K562 (cell line): ENCODE data around the gene NOTO. TPM values are rescaled to one million over a fixed set of nuclear protein-coding genes. Genes with fewer than 3 reads are reported as not detected.
A peak's percentile ranks its signal among the peaks of the same experiment; 100 is the strongest.

ENCODE experiments used
- CCNT2 ChIP-seq: IDR thresholded peaks from 2 replicates; pipeline ENCODE4 v1.6.1; 2011; ENCODE audit warnings: borderline replicate concordance, low read depth, mild to moderate bottlenecking, moderate library complexity, mixed read lengths, low read length; ENCODE audit not compliant: insufficient read length; ENCODE audit errors: extremely low read depth
- CEBPB ChIP-seq: fragments of 450-650 bp; IDR thresholded peaks from 2 replicates; pipeline ENCODE4 v1.6.1; 2016; ENCODE audit warnings: missing genetic modification characterization, missing compliant biosample characterization
- CTCFL ChIP-seq: IDR thresholded peaks from 2 replicates; pipeline ENCODE4 v1.6.1; 2011; ENCODE audit warnings: borderline replicate concordance, low read depth, mild to moderate bottlenecking, moderate library complexity, low read length; ENCODE audit not compliant: insufficient read depth, poor library complexity, severe bottlenecking
- ESRRB ChIP-seq: fragments of 250-450 bp; sonication (Bioruptor Pico); IDR thresholded peaks from 2 replicates; pipeline ENCODE4 v1.5.0; 2020; ENCODE audit warnings: mild to moderate bottlenecking, moderate library complexity, borderline replicate concordance
- FOXP4 ChIP-seq: sonication (generic); formaldehyde crosslinking; IDR thresholded peaks from 2 replicates; pipeline ENCODE4 v1.8.0; 2022; ENCODE audit warnings: mild to moderate bottlenecking, missing genetic modification reagents, borderline replicate concordance
- MLX ChIP-seq, 2 experiments: fragments of 450-650 bp in 1 of 2; sonication (generic) in 1 of 2; formaldehyde crosslinking; conservative IDR thresholded peaks; 2 replicates each; pipeline versions ENCODE4 v1.4.0 to v1.8.1; 2020 to 2022; ENCODE audit warnings: mild to moderate bottlenecking in 1 of 2, missing genetic modification reagents in 1 of 2
- SAP30 ChIP-seq: fragments of 200-600 bp; sonication (generic); IDR thresholded peaks from 2 replicates; pipeline ENCODE4 v1.6.1; 2012; ENCODE audit warnings: borderline replicate concordance, low read depth, mild to moderate bottlenecking, moderate library complexity, low read length, control low read depth, inconsistent platforms; ENCODE audit not compliant: insufficient read depth, poor library complexity, severe bottlenecking
- SIN3A ChIP-seq, 2 experiments: fragments of 150-350 bp in 1 of 2; IDR thresholded peaks; 2 replicates each; pipeline ENCODE4 v1.6.1; 2011 to 2016; ENCODE audit warnings: borderline replicate concordance in 2 of 2, low read depth in 2 of 2, low read length in 2 of 2, mild to moderate bottlenecking in 2 of 2, moderate library complexity in 2 of 2; ENCODE audit not compliant: control insufficient read depth in 1 of 2
- SNAPC5 ChIP-seq: fragments of 250-450 bp; sonication (Bioruptor Pico); IDR thresholded peaks from 2 replicates; pipeline ENCODE4 v1.8.0; 2021; ENCODE audit warnings: moderate library complexity, mild to moderate bottlenecking, inconsistent platforms
- SRSF9 ChIP-seq: fragments of 200-400 bp; formaldehyde crosslinking; IDR thresholded peaks from 2 replicates; pipeline ENCODE4 v1.6.1; 2017; ENCODE audit warnings: low read depth, low read length, borderline replicate concordance
- TARDBP ChIP-seq: fragments of 450-650 bp; IDR thresholded peaks from 2 replicates; pipeline ENCODE4 v1.6.1; 2016
- ZNF280A ChIP-seq: fragments of 450-650 bp; IDR thresholded peaks from 2 replicates; pipeline ENCODE4 v1.6.1; 2018; ENCODE audit warnings: mild to moderate bottlenecking, low read depth; ENCODE audit not compliant: partially characterized antibody
- ZNF354B ChIP-seq: fragments of 250-450 bp; sonication (Bioruptor Pico); IDR thresholded peaks from 2 replicates; pipeline ENCODE4 v1.4.0; 2020
- ZNF57 ChIP-seq: fragments of 450-650 bp; formaldehyde crosslinking; IDR thresholded peaks from 2 replicates; pipeline ENCODE4 v1.4.0; 2020; ENCODE audit warnings: mild to moderate bottlenecking, moderate library complexity
- polyA plus RNA-seq, 8 experiments: library from polyadenylated mRNA; depleted of rRNA in 4 of 8; stranded (reverse) in 5 of 8; unstranded in 3 of 8; fragments of >200 nt; fragmentation: Nextera tagmentation in 2 of 8; fragmentation: Illumina TruSeq in 1 of 8; extraction: Ambion mirVana in 2 of 8; extraction: Trizol in 1 of 8; gene quantifications; 2 replicates each; pipeline versions ENCODE4 v1.2.1 to v1.2.3, GENCODE V29; 2011 to 2014; ENCODE audit warnings: inconsistent platforms in 1 of 8, missing spikeins in 1 of 8
- total RNA-seq, 7 experiments: library from RNA; depleted of rRNA in 6 of 7; stranded (reverse); fragments of >200 nt in 6 of 7; fragmentation: Illumina TruSeq in 2 of 7; extraction: Trizol in 2 of 7; gene quantifications; 2 replicates each; pipeline versions ENCODE4 v1.2.1 to v1.2.3, GENCODE V29; 2011 to 2021; ENCODE audit warnings: low replicate concordance in 1 of 7
- TF ChIP-seq, protein P1 (sequence below): sonication (generic); formaldehyde crosslinking; IDR thresholded peaks from 2 replicates; pipeline ENCODE4 v1.8.0; 2022; ENCODE audit warnings: missing genetic modification reagents, mild to moderate bottlenecking, moderate library complexity, borderline replicate concordance

Gene NOTO
- total and polyA plus RNA-seq, 9 of the 15 experiments (the other 6 are each of a cell fraction or from before 2014, with no cell fraction given) = not detected

DNA sequence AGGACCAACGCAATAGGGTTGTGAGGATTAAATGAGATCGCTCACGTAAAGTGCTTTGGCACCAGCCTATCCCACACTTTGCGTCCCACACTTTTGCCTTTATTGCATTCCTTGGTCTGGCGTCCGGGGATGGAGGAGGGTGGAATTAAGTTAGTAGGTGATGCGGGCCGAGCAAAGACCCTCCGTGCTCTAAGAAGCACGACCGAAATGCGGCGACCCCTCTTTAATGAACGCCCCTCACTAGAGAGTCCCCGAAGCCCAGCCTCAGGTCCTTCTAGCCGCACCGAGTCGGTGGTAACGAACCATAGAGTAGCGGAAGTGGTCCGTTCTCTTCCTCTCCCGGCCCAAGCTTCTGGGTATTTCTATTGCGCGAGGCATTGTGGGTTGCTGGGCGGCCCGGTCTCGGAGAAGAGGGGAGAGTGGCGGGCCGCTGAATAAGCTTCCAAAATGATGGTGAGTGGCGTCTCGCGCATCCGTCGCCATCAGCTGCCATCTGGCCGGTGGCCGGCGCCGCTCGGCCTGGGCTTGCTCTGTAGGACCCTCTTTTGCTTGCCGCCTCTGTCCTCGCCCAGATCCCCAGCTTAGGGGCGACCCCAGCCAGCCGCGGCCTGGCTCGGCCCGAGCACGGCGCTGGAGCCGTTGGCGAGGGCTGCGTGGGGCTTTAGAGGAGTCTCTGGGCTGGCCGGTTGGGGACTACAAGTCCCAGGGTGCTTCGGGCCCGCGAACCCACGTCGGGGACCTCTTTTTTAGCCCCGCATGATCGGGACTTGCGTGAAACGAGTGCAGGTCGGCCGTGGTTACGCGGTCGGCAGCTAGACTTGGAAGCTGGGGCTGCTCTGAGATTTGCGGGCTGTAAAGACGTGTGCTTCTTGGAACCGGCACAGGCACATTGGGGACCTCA lies 31.8 kb downstream of the NOTO start, which contains the start of gene CCT7 (continued):
- TF ChIP-seq SRSF9 (no peak), CCNT2 (no peak), MLX (CRISPR knock-in tag; conservative IDR thresholded peaks at IDR 0.05) (no peak), SAP30 (no peak), FOXP4 (CRISPR knock-in tag) (peak; percentile 70; the same call in 1 of the 2 replicates), ZNF280A (no peak), SNAPC5 (CRISPR knock-in tag) (no peak), ESRRB (CRISPR knock-in tag) (no peak), ZNF354B (no peak), CEBPB (tag) (no peak), SIN3A (IDR thresholded peaks at IDR 0.05; ENCODE audit: borderline replicate concordance in 2 of 2, control insufficient read depth in 1 of 2, low read depth in 2 of 2, low read length in 2 of 2) (peak in 1 of 2 experiments; percentile 79; a peak in 2 of 4 replicates), ZNF57 (no peak), CTCFL (no peak), TARDBP (no peak)
- TF ChIP-seq, protein P1, sequence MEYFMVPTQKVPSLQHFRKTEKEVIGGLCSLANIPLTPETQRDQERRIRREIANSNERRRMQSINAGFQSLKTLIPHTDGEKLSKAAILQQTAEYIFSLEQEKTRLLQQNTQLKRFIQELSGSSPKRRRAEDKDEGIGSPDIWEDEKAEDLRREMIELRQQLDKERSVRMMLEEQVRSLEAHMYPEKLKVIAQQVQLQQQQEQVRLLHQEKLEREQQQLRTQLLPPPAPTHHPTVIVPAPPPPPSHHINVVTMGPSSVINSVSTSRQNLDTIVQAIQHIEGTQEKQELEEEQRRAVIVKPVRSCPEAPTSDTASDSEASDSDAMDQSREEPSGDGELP (CRISPR knock-in tag) = no peak
